H7 (cell line): ENCODE results near the gene AGAP1. TPM values are rescaled to one million over a fixed set of nuclear protein-coding genes. Genes with fewer than 3 reads are reported as not detected.
A peak's percentile ranks its signal among the peaks of the same experiment; 100 is the strongest.

Source experiments
- DNase-seq: peaks from one replicate; pipeline ENCODE4 v3.0.0; 2012
- H3K27me3 ChIP-seq: 2 replicates; pipeline ENCODE4 v1.6.0; 2011; ENCODE audit warnings: mild to moderate bottlenecking, low read length; ENCODE audit not compliant: control insufficient read depth, insufficient read depth
- H3K36me3 ChIP-seq: replicated peaks from 2 replicates; pipeline ENCODE4 v1.5.1; 2011; ENCODE audit warnings: low read length; ENCODE audit not compliant: control insufficient read depth, insufficient read depth
- H3K4me3 ChIP-seq: 2 replicates; pipeline ENCODE4 v1.5.1; 2011; ENCODE audit warnings: low read depth, mild to moderate bottlenecking, control low read depth, low read length, moderate library complexity; ENCODE audit not compliant: insufficient read depth
- total RNA-seq: library from RNA; depleted of rRNA; stranded (reverse); fragments of >200 nt; shearing (Covaris generic); gene quantifications from 2 replicates; pipeline ENCODE4 v1.2.3, GENCODE V29; 2014

AGAP1 gene
- total RNA-seq, 1 experiment from 2014 or later = 12.6 TPM

- Histone ChIP-seq H3K27me3 (peaks cover 53% of the 10 kb centered on the region), H3K4me3 (peak overlapping the region; percentile 36), H3K36me3 (no peaks in the 10 kb centered on the region)
- peak; percentile 96 for DNase-seq
These were observed 684.4 kb downstream of the AGAP1 start for GRCh38 chr2:236177967-236178889.

GRCh38 chr2:236178890-236179235 is 685.0 kb downstream of the AGAP1 start:
- H3K27me3 ChIP-seq = peaks cover 47% of the 10 kb centered on the region
- peak overlapping the region; percentile 36 for H3K4me3 ChIP-seq
- no peak for DNase-seq
- H3K36me3 ChIP-seq = no peaks in the 10 kb centered on the region

- peak; percentile 80 for DNase-seq
- Histone ChIP-seq H3K27me3 (peaks cover 41% of the 10 kb centered on the region), H3K36me3 (no peaks in the 10 kb centered on the region), H3K4me3 (peak overlapping the region; percentile 36)
These were observed 685.6 kb downstream of the AGAP1 start for GRCh38 chr2:236179236-236180075.

GRCh38 chr2:236180076-236180816 is 686.4 kb downstream of the AGAP1 start:
- no peak for DNase-seq
- Histone ChIP-seq H3K4me3 (no peak overlapping the region), H3K27me3 (peaks cover 33% of the 10 kb centered on the region), H3K36me3 (no peaks in the 10 kb centered on the region)

GRCh38 chr2:236180831-236181453 is 687.1 kb downstream of the AGAP1 start:
- Histone ChIP-seq H3K27me3 (peaks cover 26% of the 10 kb centered on the region), H3K36me3 (no peaks in the 10 kb centered on the region), H3K4me3 (no peak overlapping the region)
- DNase-seq = peak; percentile 92
